GM12878 (cell line): ENCODE results near the gene SH2B2.

Experiments used
- CEBPB ChIP-seq, 2 experiments: fragments of 150-350 bp in 1 of 2; IDR thresholded peaks; 2 replicates each; pipeline ENCODE4 v1.6.1; 2012 to 2014; ENCODE audit warnings: low read depth in 2 of 2, low read length in 2 of 2, borderline replicate concordance in 1 of 2, inconsistent platforms in 1 of 2
- EED ChIP-seq: sonication (generic); IDR thresholded peaks from 2 replicates; pipeline ENCODE4 v1.6.1; 2016; ENCODE audit warnings: antibody characterized with exemption, low read depth
- EZH2 ChIP-seq: IDR thresholded peaks from 2 replicates; pipeline ENCODE4 v1.6.1; 2012; ENCODE audit warnings: low read depth, mild to moderate bottlenecking, control low read depth, inconsistent platforms, low read length, borderline replicate concordance; ENCODE audit not compliant: control insufficient read depth
- GABPA ChIP-seq: IDR thresholded peaks from 2 replicates; pipeline ENCODE4 v1.6.1; 2014; ENCODE audit warnings: antibody characterized with exemption, low read depth, mild to moderate bottlenecking, inconsistent platforms
- MAX ChIP-seq: IDR thresholded peaks from 2 replicates; pipeline ENCODE4 v1.6.1; 2012; ENCODE audit warnings: low read depth, low read length, improper control_type of control experiment
- MEF2A ChIP-seq: IDR thresholded peaks from 2 replicates; pipeline ENCODE4 v1.6.1; 2011; ENCODE audit warnings: low read depth, mild to moderate bottlenecking, low read length, moderate library complexity; ENCODE audit not compliant: insufficient read depth
- MYC ChIP-seq: IDR thresholded peaks from 2 replicates; pipeline ENCODE4 v1.6.1; 2011; ENCODE audit warnings: mild to moderate bottlenecking, low read length, moderate library complexity, inconsistent platforms; ENCODE audit not compliant: insufficient read depth, insufficient replicate concordance, insufficient read length, severe bottlenecking
- RAD21 ChIP-seq: IDR thresholded peaks from 2 replicates; pipeline ENCODE4 v1.6.1; 2011; ENCODE audit warnings: mild to moderate bottlenecking, low read depth, low read length, moderate library complexity; ENCODE audit not compliant: insufficient read depth
- RCOR1 ChIP-seq: conservative IDR thresholded peaks from 2 replicates; pipeline ENCODE4 v1.6.1; 2012; ENCODE audit warnings: low read depth, low read length, improper control_type of control experiment
- SPI1 ChIP-seq: IDR thresholded peaks from 2 replicates; pipeline ENCODE4 v1.6.1; 2011; ENCODE audit warnings: low read depth, mild to moderate bottlenecking, low read length, moderate library complexity, borderline replicate concordance; ENCODE audit not compliant: insufficient read depth

- no peak for TF ChIP-seq GABPA
- TF ChIP-seq RAD21: peak; percentile 96
- TF ChIP-seq EZH2: no peak
- no peak for TF ChIP-seq MAX
- TF ChIP-seq RCOR1: no peak
- no peak for TF ChIP-seq MYC
- TF ChIP-seq CEBPB (IDR thresholded peaks at IDR 0.05; ENCODE audit: borderline replicate concordance in 1 of 2, low read depth in 2 of 2, low read length in 2 of 2): no peak
- no peak for TF ChIP-seq SPI1
- TF ChIP-seq EED: no peak
- TF ChIP-seq MEF2A: no peak
Measured at GRCh38 chr7:102272075-102272916, 14.4 kb upstream of the SH2B2 start.
